Common myeloid progenitor, CD34-positive (primary cell): ENCODE measurements around the gene OPTC.
A peak's percentile ranks its signal among the peaks of the same experiment; 100 is the strongest.

Source experiments
- CTCF ChIA-PET: fragments of 350-600 bp; sonication (Branson Sonifier 250); formaldehyde crosslinking; loops from one replicate; lab custom pipeline; 2021; ENCODE audit warnings: antibody characterized with exemption; lab: Charles Lee
- POLR2A ChIA-PET: fragments of 350-600 bp; sonication (Branson Sonifier 250); formaldehyde crosslinking; loops from one replicate; lab custom pipeline; 2021; ENCODE audit warnings: antibody characterized with exemption; lab: Charles Lee
- DNase-seq, 3 donors: peaks; one replicate each; pipeline versions ENCODE4 v3.0.0 to v3.0.0-alpha.2; 2013
- H3K27ac ChIP-seq, 2 experiments: 1 replicate in 1 of 2; 2 replicates in 1 of 2; pipeline ENCODE4 v1.7.0; 2013; ENCODE audit warnings: inconsistent platforms in 2 of 2, low read length in 2 of 2, mild to moderate bottlenecking in 2 of 2, low read depth in 1 of 2, moderate library complexity in 1 of 2; ENCODE audit not compliant: severe bottlenecking in 2 of 2, insufficient read depth in 1 of 2, poor library complexity in 1 of 2
- H3K27me3 ChIP-seq, 5 experiments: replicated peaks in 2 of 5; 1 replicate in 3 of 5; 2 replicates in 2 of 5; pipeline versions ENCODE4 v1.6.1 to v1.7.0; 2013; ENCODE audit warnings: low read length in 4 of 5, mild to moderate bottlenecking in 2 of 5, moderate library complexity in 2 of 5, inconsistent platforms in 1 of 5; ENCODE audit not compliant: insufficient read depth in 5 of 5, control insufficient read depth in 4 of 5
- H3K36me3 ChIP-seq, 4 experiments: 1 replicate in 2 of 4; 2 replicates in 2 of 4; pipeline versions ENCODE4 v1.6.1 to v1.7.0; 2013; ENCODE audit warnings: low read length in 3 of 4, control low read depth in 1 of 4, mild to moderate bottlenecking in 1 of 4; ENCODE audit not compliant: control insufficient read depth in 4 of 4, insufficient read depth in 4 of 4
- H3K4me1 ChIP-seq, 4 experiments: 1 replicate in 3 of 4; 2 replicates in 1 of 4; pipeline versions ENCODE4 v1.6.1 to v1.7.1; 2013; ENCODE audit warnings: low read length in 3 of 4, mild to moderate bottlenecking in 3 of 4, control low read depth in 1 of 4, inconsistent platforms in 1 of 4, moderate library complexity in 1 of 4; ENCODE audit not compliant: control insufficient read depth in 4 of 4, insufficient read depth in 4 of 4; ENCODE audit errors: control extremely low read depth in 1 of 4
- H3K4me3 ChIP-seq, 7 experiments: 1 replicate in 4 of 7; 2 replicates in 3 of 7; pipeline versions ENCODE4 v1.5.1 to v1.7.0; 2013; ENCODE audit warnings: mild to moderate bottlenecking in 7 of 7, low read length in 6 of 7, moderate library complexity in 6 of 7, inconsistent platforms in 2 of 7, low read depth in 2 of 7, control low read depth in 1 of 7; ENCODE audit not compliant: insufficient read depth in 4 of 7, control insufficient read depth in 1 of 7; ENCODE audit errors: extremely low read depth in 1 of 7
- H3K9me3 ChIP-seq, 5 experiments: 1 replicate in 4 of 5; 2 replicates in 1 of 5; pipeline versions ENCODE4 v1.6.1 to v1.7.1; 2013; ENCODE audit warnings: low read length in 4 of 5, mild to moderate bottlenecking in 2 of 5, inconsistent platforms in 1 of 5, low read depth in 1 of 5, moderate library complexity in 1 of 5; ENCODE audit not compliant: control insufficient read depth in 4 of 5, insufficient read depth in 2 of 5; ENCODE audit errors: control extremely low read depth in 1 of 5
- WGBS: methylation state at CpG from one replicate; pipeline ENCODE4 v1.1.5; 2013; ENCODE audit not compliant: insufficient coverage; 5-methylcytosine and 5-hydroxymethylcytosine counted together

Gene OPTC

GRCh38 chr1:203526572-203526971 is 32.6 kb downstream of the OPTC start:
- Histone ChIP-seq H3K27ac (no peak overlapping the region), H3K4me3 (no peak overlapping the region), H3K36me3 (no peaks in the 10 kb centered on the region), H3K4me1 (peaks cover 0 to 3% (median 0%) of the 10 kb centered on the region in 4 experiments), H3K9me3 (no peaks in the 10 kb centered on the region), H3K27me3 (no peaks in the 10 kb centered on the region)
- ChIA-PET POLR2A (no interaction called here), CTCF (interaction anchor here (1.8 kb wide), 1 partner anchor 23 kb away, joined by 5 read pairs; no protein-coding TSS in a partner anchor)
- 98% methylated on average over 4 of the region's 6 CpGs for WGBS
- no peak for DNase-seq

GRCh38 chr1:203527013-203527412 is 33.1 kb downstream of the OPTC start:
- ChIA-PET CTCF (interaction anchor here (1.0 to 1.8 kb wide), 2 partner anchors 11 to 23 kb away, joined by 3 to 5 read pairs; no protein-coding TSS in a partner anchor), POLR2A (no interaction called here)
- no peaks in the 10 kb centered on the region for H3K36me3 ChIP-seq
- DNase-seq: no peak
- H3K27me3 ChIP-seq: no peaks in the 10 kb centered on the region
- H3K4me3 ChIP-seq: no peak overlapping the region
- H3K27ac ChIP-seq: no peak overlapping the region
- no peaks in the 10 kb centered on the region for H3K9me3 ChIP-seq
- H3K4me1 ChIP-seq: peaks cover 0 to 3% (median 0%) of the 10 kb centered on the region in 4 experiments

GRCh38 chr1:203528063-203528462 is 34.1 kb downstream of the OPTC start:
- H3K4me3 ChIP-seq: no peak overlapping the region
- ChIA-PET POLR2A (interaction anchor here (0.7 kb wide), 2 partner anchors 40 to 63 kb away, joined by 3 to 9 read pairs; no protein-coding TSS in a partner anchor), CTCF (interaction anchor here (0.6 to 1.8 kb wide), 8 partner anchors 9 to 1407 kb away, joined by 3 to 5 read pairs (median 4); no protein-coding TSS in a partner anchor)
- H3K36me3 ChIP-seq: no peaks in the 10 kb centered on the region
- no peaks in the 10 kb centered on the region for H3K27me3 ChIP-seq
- no peak overlapping the region for H3K27ac ChIP-seq
- DNase-seq: peak in 1 of 3 donors; percentile 16
- H3K4me1 ChIP-seq: peaks cover 0 to 3% (median 0%) of the 10 kb centered on the region in 4 experiments
- no CpG with 5 or more reads among the region's 3 CpGs for WGBS
- no peaks in the 10 kb centered on the region for H3K9me3 ChIP-seq

- no peaks in the 10 kb centered on the region for H3K36me3 ChIP-seq
- H3K27ac ChIP-seq: no peak overlapping the region
- CTCF ChIA-PET: interaction anchor here (1.2 kb wide), 1 partner anchor 10 kb away, joined by 4 read pairs; no protein-coding TSS in a partner anchor
- no peaks in the 10 kb centered on the region for H3K27me3 ChIP-seq
- no peaks in the 10 kb centered on the region for H3K9me3 ChIP-seq
- H3K4me1 ChIP-seq: peaks cover 0 to 3% (median 0%) of the 10 kb centered on the region in 4 experiments
- H3K4me3 ChIP-seq: no peak overlapping the region
- 87% methylated on average over 4 of the region's 6 CpGs for WGBS
- DNase-seq: peak in 2 of 3 donors; percentile 28 to 36
- POLR2A ChIA-PET: no interaction called here
These were observed 35.3 kb downstream of the OPTC start for GRCh38 chr1:203528976-203529835.

GRCh38 chr1:203531063-203531462 is 37.1 kb downstream of the OPTC start:
- Histone ChIP-seq H3K36me3 (no peaks in the 10 kb centered on the region), H3K4me1 (peaks cover 0 to 3% (median 0%) of the 10 kb centered on the region in 4 experiments), H3K9me3 (no peaks in the 10 kb centered on the region), H3K27ac (no peak overlapping the region), H3K27me3 (no peaks in the 10 kb centered on the region), H3K4me3 (no peak overlapping the region)
- 100% methylated on average over 1 of the region's 3 CpGs for WGBS
- CTCF ChIA-PET: interaction anchor here (0.7 to 0.8 kb wide), 2 partner anchors 26 to 90 kb away, joined by 3 to 4 read pairs; no protein-coding TSS in a partner anchor
- DNase-seq: no peak
- POLR2A ChIA-PET: no interaction called here

GRCh38 chr1:203534012-203534411 is 40.1 kb downstream of the OPTC start:
- peaks cover 0 to 2% (median 0%) of the 10 kb centered on the region in 4 experiments for H3K4me1 ChIP-seq
- H3K4me3 ChIP-seq: no peak overlapping the region
- ChIA-PET POLR2A (no interaction called here), CTCF (interaction anchor here (1.5 kb wide), 1 partner anchor 89 kb away, joined by 3 read pairs; no protein-coding TSS in a partner anchor)
- H3K27me3 ChIP-seq: no peaks in the 10 kb centered on the region
- no peaks in the 10 kb centered on the region for H3K36me3 ChIP-seq
- no peaks in the 10 kb centered on the region for H3K9me3 ChIP-seq
- H3K27ac ChIP-seq: no peak overlapping the region
- no peak for DNase-seq

- no peaks in the 10 kb centered on the region for H3K4me1 ChIP-seq
- WGBS: 100% methylated on average over 1 of the region's 3 CpGs
- no peak for DNase-seq
- ChIA-PET CTCF (interaction anchor here (1.5 kb wide), 1 partner anchor 89 kb away, joined by 3 read pairs; no protein-coding TSS in a partner anchor), POLR2A (no interaction called here)
- no peaks in the 10 kb centered on the region for H3K36me3 ChIP-seq
- H3K27ac ChIP-seq: no peak overlapping the region
- no peaks in the 10 kb centered on the region for H3K27me3 ChIP-seq
- H3K9me3 ChIP-seq: no peaks in the 10 kb centered on the region
- H3K4me3 ChIP-seq: no peak overlapping the region
These were observed 40.6 kb downstream of the OPTC start for GRCh38 chr1:203534526-203534925.
